Measurements from ENCODE around the gene PHYKPL.

Gene PHYKPL

GRCh38 chr5:178192244-178192643 is 40.4 kb downstream of the PHYKPL start:
- TF ChIP-seq CTCF (IDR thresholded peaks at IDR 0.05), result no peak

- TF ChIP-seq CTCF (IDR thresholded peaks at IDR 0.05), result no peak
Measured at GRCh38 chr5:178191661-178192060, 40.9 kb downstream of the PHYKPL start.

GRCh38 chr5:178189433-178189832 is 43.2 kb downstream of the PHYKPL start:
- TF ChIP-seq CTCF (IDR thresholded peaks at IDR 0.05), result no peak

GRCh38 chr5:178187014-178187413 is 45.6 kb downstream of the PHYKPL start, which contains the start of gene GMCL2:
GMCL2 (minus strand) TSS chr5:178187371; CDS start chr5:178187299, 72 bp downstream.
- TF ChIP-seq CTCF (IDR thresholded peaks at IDR 0.05), result no peak

GRCh38 chr5:178186427-178186826 is 46.2 kb downstream of the PHYKPL start:
- no peak for TF ChIP-seq CTCF (IDR thresholded peaks at IDR 0.05)

GRCh38 chr5:178182158-178182876 is 50.3 kb downstream of the PHYKPL start:
- no peak for TF ChIP-seq CTCF (IDR thresholded peaks at IDR 0.05)

GRCh38 chr5:178180141-178180863 is 52.3 kb downstream of the PHYKPL start:
- no peak for TF ChIP-seq CTCF (IDR thresholded peaks at IDR 0.05)

Data from LNCAP (cell line).